Jurkat, Clone E6-1 (cell line): ENCODE results near the gene ZNF385C.

Experiments used
- DNase-seq: peaks from one replicate; pipeline ENCODE4 v3.0.0-alpha.2; 2011; ENCODE audit warnings: low read depth, low spot score
- H3K4me3 ChIP-seq: 2 replicates; pipeline ENCODE4 v1.5.1; 2011; ENCODE audit warnings: mild to moderate bottlenecking, low read length, control low read depth, moderate library complexity

ZNF385C gene

GRCh38 chr17:42110301-42111264, 12.3 kb upstream of the ZNF385C start:
- H3K4me3 ChIP-seq = peak overlapping the region; percentile 77
- DNase-seq = peak; percentile 90

- no peak for DNase-seq
- H3K4me3 ChIP-seq = no peak overlapping the region
These were observed 10.8 kb upstream of the ZNF385C start for GRCh38 chr17:42109086-42109485.

- peak; percentile 85 for DNase-seq
- peak overlapping the region; percentile 37 for H3K4me3 ChIP-seq
These were observed 9.6 kb upstream of the ZNF385C start for GRCh38 chr17:42107597-42108576.

- H3K4me3 ChIP-seq = no peak overlapping the region
- DNase-seq = no peak
These were observed 8.9 kb upstream of the ZNF385C start for GRCh38 chr17:42107124-42107523.

GRCh38 chr17:42106009-42106408, 7.7 kb upstream of the ZNF385C start:
- no peak for DNase-seq
- H3K4me3 ChIP-seq = no peak overlapping the region

GRCh38 chr17:42104264-42104663, 6.0 kb upstream of the ZNF385C start:
- DNase-seq = no peak
- no peak overlapping the region for H3K4me3 ChIP-seq

GRCh38 chr17:42103221-42103954, 5.1 kb upstream of the ZNF385C start:
- DNase-seq = no peak

GRCh38 chr17:42101513-42102292, 3.4 kb upstream of the ZNF385C start:
- H3K4me3 ChIP-seq = no peak overlapping the region
- DNase-seq = no peak

More at GRCh38 chr17:42103221-42103954, 5.1 kb upstream of the ZNF385C start:
- H3K4me3 ChIP-seq = no peak overlapping the region

- DNase-seq = no peak
- H3K4me3 ChIP-seq = no peak overlapping the region
These were observed 592 bp upstream of the ZNF385C start for GRCh38 chr17:42098730-42099399.

GRCh38 chr17:42096360-42097111, 1.7 kb downstream of the ZNF385C start:
- DNase-seq = no peak
- H3K4me3 ChIP-seq = no peak overlapping the region

- no peak overlapping the region for H3K4me3 ChIP-seq
These were observed 3.8 kb downstream of the ZNF385C start for GRCh38 chr17:42094375-42095069.

GRCh38 chr17:42092939-42093338, 5.3 kb downstream of the ZNF385C start:
- H3K4me3 ChIP-seq = no peak overlapping the region
- DNase-seq = no peak

More at GRCh38 chr17:42094375-42095069, 3.8 kb downstream of the ZNF385C start:
- DNase-seq = no peak

GRCh38 chr17:42090964-42091790, 7.1 kb downstream of the ZNF385C start:
- DNase-seq = no peak
- no peak overlapping the region for H3K4me3 ChIP-seq

- no peak overlapping the region for H3K4me3 ChIP-seq
- no peak for DNase-seq
These were observed 9.5 kb downstream of the ZNF385C start for GRCh38 chr17:42088736-42089135.
